Activated gamma-delta T cell treated with anti-CD3 and anti-CD28 coated beads, Interleukin-2, amount 50 U/mL, for 16 hours (primary cell): ENCODE data around the gene GRID2.
"Not testable (repeated sequence)": the region's sequence is repeated elsewhere in the genome, so short reads cannot be mapped to it uniquely, and the experiment has no call there.

ENCODE experiments used
- DNase-seq: peaks from one replicate; pipeline ENCODE4 v3.0.0-alpha.2; 2020; ENCODE audit warnings: low read depth

GRID2 gene

DNA sequence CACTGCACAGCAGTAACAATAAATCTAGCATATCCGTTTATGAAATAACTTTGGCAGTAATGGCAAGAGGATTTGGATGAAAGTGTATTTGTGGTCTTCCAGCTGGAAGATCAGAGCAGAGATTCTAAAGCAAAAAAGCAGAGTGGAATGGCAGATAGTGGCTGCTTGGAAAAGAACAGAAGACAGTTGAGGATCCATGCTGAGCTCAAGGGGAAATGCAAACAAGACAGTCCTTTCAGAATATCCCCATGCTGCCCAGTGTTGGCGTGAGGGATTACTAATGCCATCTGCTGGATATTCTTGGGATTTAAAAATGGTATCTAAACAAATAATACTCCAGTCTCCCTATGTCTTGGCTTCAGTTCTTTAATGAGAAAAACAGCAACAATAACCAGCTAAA lies 895.7 kb downstream of the GRID2 start:
- no peak for DNase-seq

DNA sequence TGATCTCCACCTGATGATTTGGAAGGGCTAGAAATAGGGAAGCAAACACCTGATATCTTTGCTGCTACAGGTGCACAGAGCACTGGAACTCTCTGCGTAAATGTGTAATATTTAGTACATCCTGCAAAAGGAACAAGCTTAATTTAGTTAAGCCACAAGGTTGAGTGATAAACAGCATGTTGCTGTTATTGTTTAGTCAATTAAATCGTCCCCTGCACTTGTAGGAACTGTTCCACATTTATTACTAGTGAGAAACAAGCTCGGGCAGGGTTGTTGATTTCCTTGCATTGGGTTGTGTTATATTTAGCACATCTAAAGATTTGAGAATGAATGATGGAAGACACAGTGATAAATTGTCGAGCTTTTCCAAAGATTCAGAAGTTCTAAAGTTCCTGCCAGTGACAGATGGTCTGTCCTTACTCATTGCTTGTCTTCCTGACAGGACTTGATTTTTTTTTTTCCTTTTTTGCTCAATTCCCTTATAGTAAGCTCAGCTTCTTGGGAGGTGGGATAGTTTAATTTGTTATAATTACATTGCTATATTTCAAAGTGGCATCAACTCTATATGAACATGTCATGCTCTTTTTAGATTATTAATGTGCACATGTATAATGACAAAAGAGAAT lies 897.8 kb downstream of the GRID2 start:
- DNase-seq: no peak

GRCh38 chr4:93203708-93204107 lies 899.9 kb downstream of the GRID2 start:
- DNase-seq: no peak

DNA sequence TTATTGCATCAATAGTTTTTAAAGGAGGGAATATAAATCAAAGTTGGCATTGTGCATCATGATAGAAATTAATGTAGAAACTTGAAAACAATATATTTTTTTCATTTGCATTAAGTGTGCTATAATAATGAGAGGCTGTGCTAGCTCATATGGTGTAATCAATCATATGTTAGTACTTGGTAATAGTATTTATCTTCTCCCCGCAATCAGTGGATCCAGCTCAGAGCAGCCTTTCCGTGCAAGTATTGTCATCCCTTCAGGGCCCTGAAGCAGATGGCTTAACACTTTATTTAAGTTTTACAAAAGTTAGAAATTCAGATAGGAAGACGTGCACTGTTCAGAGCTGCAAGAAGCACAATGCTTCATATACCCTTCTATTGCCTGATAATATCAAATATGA lies 908.5 kb downstream of the GRID2 start:
- DNase-seq: no peak

GRCh38 chr4:93216646-93217045 lies 912.9 kb downstream of the GRID2 start:
- no peak for DNase-seq

- no peak for DNase-seq
These were observed 913.7 kb downstream of the GRID2 start for GRCh38 chr4:93217431-93217830.

- DNase-seq: no peak
These were observed 918.0 kb downstream of the GRID2 start for GRCh38 chr4:93221771-93222170.

DNA sequence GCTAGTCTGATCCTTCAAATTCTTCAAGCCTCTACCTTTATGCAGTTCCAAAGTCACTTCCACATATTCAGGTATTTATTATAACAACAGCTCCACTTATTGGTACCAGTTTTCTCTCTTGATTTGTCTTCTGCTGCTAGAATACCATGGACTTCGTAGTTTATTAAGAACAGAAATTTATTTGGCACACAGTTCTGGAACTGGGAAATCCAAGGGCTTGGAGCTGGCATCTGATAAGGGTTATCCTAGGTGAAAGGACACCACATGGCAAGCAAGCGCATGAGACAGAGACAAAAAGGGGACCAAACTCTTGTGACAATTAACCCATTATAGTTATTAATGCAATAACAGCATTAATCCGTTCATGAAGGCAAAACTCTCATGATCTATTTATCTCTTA lies 924.3 kb downstream of the GRID2 start:
- DNase-seq: no peak

GRCh38 chr4:93232883-93233282 lies 929.1 kb downstream of the GRID2 start:
- DNase-seq: no peak

GRCh38 chr4:93237521-93237920 lies 933.8 kb downstream of the GRID2 start:
- DNase-seq: no peak

DNA sequence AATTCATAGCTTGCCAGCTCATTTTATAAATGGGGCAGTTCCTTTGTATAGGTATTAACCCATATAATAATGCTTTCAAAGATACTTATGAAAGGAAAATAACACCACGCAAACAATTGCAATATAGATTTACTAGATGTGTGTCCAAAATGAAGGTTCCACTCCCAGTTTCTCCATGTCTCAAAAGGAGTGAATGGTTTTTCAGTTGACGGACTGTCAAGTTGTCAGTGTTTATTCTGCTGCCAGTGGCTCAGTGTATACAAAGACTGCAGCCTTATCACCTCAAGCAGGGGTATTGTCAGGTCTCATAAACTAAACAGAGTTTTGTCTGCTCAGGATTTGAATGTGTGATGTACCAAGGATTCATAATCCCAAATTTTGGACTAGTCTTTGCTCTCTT lies 939.5 kb downstream of the GRID2 start:
- DNase-seq: no peak

DNA sequence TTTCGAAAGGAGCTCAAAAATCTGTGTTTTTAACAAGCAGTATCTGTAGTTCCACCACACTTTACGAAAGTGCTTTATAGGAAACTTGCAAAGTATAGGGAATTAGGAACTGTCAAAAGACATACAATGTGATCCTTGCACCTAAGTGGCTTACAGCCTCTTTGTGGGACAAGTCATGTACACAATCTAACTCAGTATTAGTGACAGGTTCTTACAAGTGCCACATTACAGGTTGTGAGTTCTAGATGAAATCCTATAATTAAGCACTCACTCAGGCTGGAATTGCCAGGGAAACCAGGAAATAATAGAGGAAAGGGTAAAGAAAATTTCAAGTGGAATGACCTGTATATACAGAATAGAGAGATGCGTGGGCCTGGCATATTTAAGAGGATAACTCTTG lies 957.4 kb downstream of the GRID2 start:
- DNase-seq: no peak

- no peak for DNase-seq
These were observed 959.4 kb downstream of the GRID2 start for GRCh38 chr4:93263166-93263565.

GRCh38 chr4:93267747-93268146 lies 964.0 kb downstream of the GRID2 start:
- DNase-seq: no peak

GRCh38 chr4:93285346-93285745 lies 981.6 kb downstream of the GRID2 start:
- DNase-seq: no peak

- no peak for DNase-seq
These were observed 985.5 kb downstream of the GRID2 start for GRCh38 chr4:93289241-93289640.

DNA sequence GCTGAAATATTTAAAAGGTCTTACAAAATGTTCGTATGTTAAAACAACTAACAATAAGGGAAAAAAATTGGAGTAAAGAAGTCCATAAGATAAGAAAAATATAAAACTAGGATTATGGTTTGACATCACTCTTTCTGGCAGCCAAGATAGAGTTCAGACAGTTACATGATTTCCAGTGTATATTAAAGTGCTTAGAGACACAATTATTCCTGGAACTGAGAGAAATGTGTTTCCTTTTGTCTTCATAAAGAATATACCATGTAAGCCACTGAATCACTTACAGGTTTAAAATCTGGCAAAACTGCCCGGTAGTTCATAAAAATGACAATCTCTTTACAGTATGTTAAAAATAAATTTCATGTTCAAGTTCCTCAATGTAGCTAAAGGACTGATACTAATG lies 986.1 kb downstream of the GRID2 start:
- no peak for DNase-seq

DNA sequence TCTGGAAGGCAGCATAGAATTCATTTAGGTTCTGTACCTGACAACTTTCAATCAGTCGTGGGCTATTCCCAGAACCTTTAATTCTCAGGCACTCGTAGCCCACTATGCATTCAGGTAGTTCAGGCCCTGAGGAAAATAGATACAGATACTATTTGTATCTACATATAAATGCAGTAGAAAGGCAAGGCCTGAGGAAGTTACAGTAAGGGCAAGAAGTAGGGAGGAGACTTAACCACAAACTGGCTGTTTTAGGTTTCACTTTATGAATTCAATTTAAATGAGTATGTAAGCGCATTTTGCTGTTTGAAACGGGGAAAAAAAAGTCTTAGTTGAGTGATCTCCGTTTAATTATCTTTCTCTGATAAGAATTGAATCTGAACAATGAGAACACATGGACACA lies 995.4 kb downstream of the GRID2 start:
- no peak for DNase-seq

- not testable (repeated sequence) for DNase-seq
These were observed 997.2 kb downstream of the GRID2 start for GRCh38 chr4:93300780-93301555.

GRCh38 chr4:93302310-93302709 lies 998.5 kb downstream of the GRID2 start:
- DNase-seq: no peak

DNA sequence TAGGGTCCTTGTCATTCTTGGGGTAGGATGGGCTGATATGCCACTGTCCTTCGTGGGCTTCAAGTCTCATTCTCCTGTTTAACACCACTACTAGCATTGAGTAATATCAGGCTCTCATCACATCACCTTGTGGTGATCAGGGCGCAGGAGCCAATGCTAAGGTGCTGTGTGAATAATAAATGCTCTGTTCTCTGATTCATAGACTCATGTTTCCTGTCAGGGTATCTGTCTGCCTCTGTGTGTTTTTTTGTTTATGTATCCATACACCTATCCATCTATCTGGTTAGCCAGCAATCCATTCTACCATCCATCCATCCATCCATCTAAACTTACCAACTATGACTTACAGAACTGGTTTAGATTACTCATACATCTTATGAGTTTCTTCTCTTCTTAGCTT lies 999.7 kb downstream of the GRID2 start:
- DNase-seq: no peak

DNA sequence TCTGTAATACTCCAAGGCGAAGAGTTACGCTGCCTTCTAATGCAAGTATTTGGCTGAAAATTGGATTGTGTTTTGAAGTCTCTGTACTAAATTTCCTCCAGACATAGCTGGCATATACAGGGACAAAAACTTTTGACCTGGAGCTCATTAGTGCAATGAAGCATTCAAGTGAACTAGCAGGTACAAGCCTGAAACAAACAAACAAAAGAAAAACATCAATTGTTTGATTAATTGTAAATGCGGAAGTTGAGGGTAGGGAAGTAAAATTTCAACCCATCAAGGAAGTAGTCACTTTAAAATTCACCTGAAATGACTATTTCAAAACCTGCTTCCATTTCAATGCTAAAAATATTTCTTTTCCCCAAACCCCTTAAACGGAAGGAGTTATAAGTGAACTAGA lies 1008.5 kb downstream of the GRID2 start:
- DNase-seq: no peak

DNA sequence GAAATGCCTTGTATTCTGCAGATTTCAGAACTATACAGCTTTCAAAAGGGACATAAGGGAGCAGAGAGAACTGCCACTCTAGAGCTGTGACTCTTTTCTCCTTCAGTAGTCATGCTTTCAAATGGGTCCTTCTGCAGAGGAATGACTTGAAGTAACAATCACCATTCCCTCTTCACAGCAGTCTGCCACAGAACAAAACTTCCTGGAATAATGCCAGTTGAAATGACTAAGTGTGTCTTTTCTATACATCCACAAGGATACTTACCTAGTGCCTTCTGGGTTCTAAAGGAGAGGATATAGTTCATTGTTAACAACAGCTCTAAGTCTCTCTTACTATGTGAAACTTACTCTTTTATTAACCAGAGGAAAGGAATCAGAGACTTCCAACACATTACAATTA lies 1009.4 kb downstream of the GRID2 start:
- no peak for DNase-seq

DNA sequence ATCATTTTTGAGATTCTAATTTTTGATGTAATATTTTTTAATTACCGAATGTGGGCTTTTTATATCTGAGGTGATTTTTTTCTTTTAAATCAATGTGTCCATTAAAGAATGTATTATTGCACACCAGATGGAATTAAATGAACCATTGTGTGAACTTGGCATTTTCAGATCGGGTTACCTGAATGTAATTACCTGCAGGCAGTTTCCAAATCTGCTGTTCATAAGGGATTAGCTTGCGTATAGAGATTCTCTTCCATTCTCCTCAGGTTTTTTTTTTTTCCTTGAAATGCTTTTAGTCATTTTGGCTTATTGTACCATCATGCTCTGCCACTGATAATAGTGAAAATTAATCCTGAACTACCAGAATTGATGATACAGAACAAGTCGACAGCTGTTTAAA lies 1013.3 kb downstream of the GRID2 start:
- no peak for DNase-seq
